AG04449 (cell line): ENCODE results near the gene ZBTB46.
"Not testable (repeated sequence)": the region's sequence is repeated elsewhere in the genome, so short reads cannot be mapped to it uniquely, and the experiment has no call there.

Source experiments
- CTCF ChIA-PET: fragments of 350-600 bp; formaldehyde crosslinking; extraction: SDS; loops from one replicate; lab custom pipeline; 2021; ENCODE audit warnings: antibody characterized with exemption; lab: Yijun Ruan, JAX
- POLR2A ChIA-PET: fragments of 400-600, 350-600 bp; formaldehyde crosslinking; extraction: SDS; loops from one replicate; lab custom pipeline; 2020; ENCODE audit warnings: antibody characterized with exemption, inconsistent platforms; lab: Yijun Ruan, JAX
- DNase-seq: peaks from one replicate; pipeline ENCODE4 v3.0.0-alpha.2; 2010; ENCODE audit warnings: low read depth, low spot score
- H3K4me3 ChIP-seq: 2 replicates; pipeline ENCODE4 v1.5.1; 2011; ENCODE audit warnings: low read depth, mild to moderate bottlenecking, control low read depth, low read length
- TF ChIP-seq, protein P1 (sequence below): IDR thresholded peaks from one replicate; pipeline ENCODE4 v1.5.1; 2011; ENCODE audit warnings: mild to moderate bottlenecking, moderate library complexity, low read length, control low read depth, inconsistent platforms; ENCODE audit not compliant: insufficient read depth; ENCODE audit errors: missing control alignments

ZBTB46 gene

DNA sequence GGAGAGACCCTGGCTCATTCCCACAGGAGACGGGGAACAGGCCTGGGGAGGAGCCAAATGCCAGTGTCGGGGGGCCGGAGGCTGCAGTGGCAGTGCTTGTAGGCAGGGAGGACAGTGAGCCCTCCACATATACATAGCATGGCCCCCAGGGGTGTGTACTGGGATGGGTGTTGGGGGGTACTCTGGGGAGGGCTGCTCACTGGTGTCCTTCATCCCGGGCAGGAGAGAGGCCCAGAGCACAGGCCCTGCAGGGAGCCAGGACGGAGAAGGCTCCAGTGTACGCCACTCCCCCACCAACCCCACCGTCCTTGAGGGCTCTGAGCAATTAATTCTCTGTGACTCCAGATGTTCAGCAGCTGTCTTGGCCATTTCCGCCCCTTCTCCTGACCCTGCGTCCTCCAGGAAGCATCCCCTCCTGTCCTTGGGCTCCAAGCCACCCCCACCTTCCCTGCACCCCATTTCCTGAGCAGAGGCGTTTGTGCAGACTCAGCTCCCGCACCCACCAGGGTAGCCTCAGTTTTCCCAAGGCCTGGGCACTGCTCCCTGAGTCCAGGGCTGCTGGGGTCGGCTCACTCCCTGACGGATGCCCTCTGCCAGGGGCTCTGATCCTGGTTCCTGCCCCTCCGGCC is 26.8 kb upstream of the ZBTB46 start:
- ChIA-PET CTCF (interaction anchor here (1.0 to 2.8 kb wide), 4 partner anchors 10 to 321 kb away, joined by 3 to 10 read pairs (median 5); partner anchors contain the start of gene PTK6), POLR2A (no interaction called here)
- DNase-seq = no peak
- H3K4me3 ChIP-seq = no peak overlapping the region
- TF ChIP-seq, protein P1, sequence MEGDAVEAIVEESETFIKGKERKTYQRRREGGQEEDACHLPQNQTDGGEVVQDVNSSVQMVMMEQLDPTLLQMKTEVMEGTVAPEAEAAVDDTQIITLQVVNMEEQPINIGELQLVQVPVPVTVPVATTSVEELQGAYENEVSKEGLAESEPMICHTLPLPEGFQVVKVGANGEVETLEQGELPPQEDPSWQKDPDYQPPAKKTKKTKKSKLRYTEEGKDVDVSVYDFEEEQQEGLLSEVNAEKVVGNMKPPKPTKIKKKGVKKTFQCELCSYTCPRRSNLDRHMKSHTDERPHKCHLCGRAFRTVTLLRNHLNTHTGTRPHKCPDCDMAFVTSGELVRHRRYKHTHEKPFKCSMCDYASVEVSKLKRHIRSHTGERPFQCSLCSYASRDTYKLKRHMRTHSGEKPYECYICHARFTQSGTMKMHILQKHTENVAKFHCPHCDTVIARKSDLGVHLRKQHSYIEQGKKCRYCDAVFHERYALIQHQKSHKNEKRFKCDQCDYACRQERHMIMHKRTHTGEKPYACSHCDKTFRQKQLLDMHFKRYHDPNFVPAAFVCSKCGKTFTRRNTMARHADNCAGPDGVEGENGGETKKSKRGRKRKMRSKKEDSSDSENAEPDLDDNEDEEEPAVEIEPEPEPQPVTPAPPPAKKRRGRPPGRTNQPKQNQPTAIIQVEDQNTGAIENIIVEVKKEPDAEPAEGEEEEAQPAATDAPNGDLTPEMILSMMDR = no peak

DNA sequence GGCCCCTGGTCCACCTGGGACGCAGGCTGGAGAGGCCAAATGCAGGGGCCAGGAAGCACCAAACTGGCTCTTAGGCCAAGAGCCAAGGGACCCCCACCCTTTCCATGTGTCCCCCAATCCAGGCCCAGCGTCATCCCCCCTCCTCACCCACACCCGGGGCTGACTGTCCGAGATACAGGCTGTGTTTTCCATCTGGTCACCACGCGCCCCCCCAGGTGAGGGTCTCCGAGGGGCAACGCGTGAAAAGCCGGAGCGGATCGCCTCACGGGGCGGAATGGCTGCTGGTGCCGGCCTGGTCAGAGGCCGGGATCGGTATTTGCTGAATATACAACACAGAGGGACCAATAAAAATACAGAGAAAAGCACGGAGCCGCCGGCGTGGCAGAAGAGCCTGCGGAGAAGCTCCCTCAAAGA is 25.0 kb upstream of the ZBTB46 start:
- ChIA-PET POLR2A (interaction anchor here (1.8 kb wide), 1 partner anchor 9 kb away, joined by 13 read pairs; the partner anchor contains the start of gene TPD52L2), CTCF (interaction anchor here (1.1 to 3.5 kb wide), 4 partner anchors 9 to 118 kb away, joined by 4 to 11 read pairs (median 6); partner anchors contain the start of gene TPD52L2)
- no peak for DNase-seq
- TF ChIP-seq, protein P1 = no peak
- no peak overlapping the region for H3K4me3 ChIP-seq

GRCh38 chr20:63855363-63856097 is 24.5 kb upstream of the ZBTB46 start:
- TF ChIP-seq, protein P1 = no peak
- H3K4me3 ChIP-seq = no peak overlapping the region
- ChIA-PET POLR2A (interaction anchor here (1.8 kb wide), 1 partner anchor 10 kb away, joined by 13 read pairs; the partner anchor contains the start of gene TPD52L2), CTCF (interaction anchor here (1.1 to 3.5 kb wide), 5 partner anchors 9 to 318 kb away, joined by 4 to 11 read pairs (median 8); partner anchors contain the start of genes PTK6 and TPD52L2)
- DNase-seq = no peak

DNA sequence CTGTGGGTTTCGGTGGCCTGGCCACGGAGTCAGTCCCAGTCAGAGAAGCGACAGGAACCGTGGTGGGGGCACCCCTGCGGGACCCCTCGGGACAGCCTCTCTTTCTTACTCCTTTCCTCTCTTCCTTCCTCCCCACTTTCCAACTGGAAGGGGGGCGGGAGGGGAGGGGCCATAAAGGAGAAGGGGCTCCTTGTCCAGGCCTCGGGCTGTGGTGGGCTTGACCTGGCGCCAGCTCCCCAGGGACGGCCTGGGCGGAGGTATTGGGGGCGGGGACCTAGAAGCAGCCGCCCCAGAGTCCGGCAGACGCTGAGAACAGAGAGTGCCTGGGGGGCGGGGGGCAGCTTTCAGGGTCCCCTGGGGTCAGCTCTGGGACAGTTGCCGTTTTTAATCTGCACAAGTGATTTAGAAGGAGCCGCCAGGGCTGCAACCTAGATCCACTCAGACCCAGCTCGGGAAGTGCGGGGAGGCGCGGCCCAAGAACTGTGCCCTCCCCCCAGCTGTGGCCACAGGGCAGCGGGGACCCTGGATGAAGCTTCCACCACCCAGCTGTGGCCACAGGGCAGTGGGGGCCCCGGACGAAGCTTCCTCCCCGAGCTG is 23.8 kb upstream of the ZBTB46 start:
- TF ChIP-seq, protein P1 = no peak
- CTCF ChIA-PET = interaction anchor here (1.4 to 3.5 kb wide), 4 partner anchors 10 to 317 kb away, joined by 4 to 11 read pairs (median 8); partner anchors contain the start of genes PTK6 and TPD52L2
- POLR2A ChIA-PET = interaction anchor here (1.8 kb wide), 1 partner anchor 11 kb away, joined by 13 read pairs; the partner anchor contains the start of gene TPD52L2
- no peak for DNase-seq
- no peak overlapping the region for H3K4me3 ChIP-seq

GRCh38 chr20:63854069-63854765 is 23.2 kb upstream of the ZBTB46 start:
- H3K4me3 ChIP-seq = no peak overlapping the region
- CTCF ChIA-PET = interaction anchor here (1.4 to 3.5 kb wide), 3 partner anchors 10 to 316 kb away, joined by 8 to 11 read pairs (median 8); partner anchors contain the start of genes PTK6 and TPD52L2
- TF ChIP-seq, protein P1 = no peak
- no peak for DNase-seq
- POLR2A ChIA-PET = interaction anchor here (1.8 kb wide), 1 partner anchor 11 kb away, joined by 13 read pairs; the partner anchor contains the start of gene TPD52L2

DNA sequence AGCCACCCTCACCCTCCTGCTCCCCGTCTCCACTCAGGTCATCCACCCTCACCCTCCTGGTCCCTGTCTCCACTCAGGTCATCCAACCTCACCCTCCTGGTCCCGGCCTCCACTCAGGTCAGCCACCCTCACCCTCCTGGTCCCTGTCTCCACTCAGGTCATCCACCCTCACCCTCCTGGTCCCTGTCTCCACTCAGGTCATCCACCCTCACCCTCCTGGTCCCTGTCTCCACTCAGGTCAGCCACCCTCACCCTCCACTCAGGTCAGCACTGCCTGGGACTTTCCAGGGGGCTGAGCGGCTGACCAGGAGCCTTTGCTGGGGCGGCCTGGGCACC is 22.6 kb upstream of the ZBTB46 start:
- CTCF ChIA-PET = interaction anchor here (2.2 to 3.5 kb wide), 2 partner anchors 78 to 316 kb away, joined by 8 to 11 read pairs; partner anchors contain the start of gene PTK6
- H3K4me3 ChIP-seq, DNase-seq, POLR2A ChIA-PET: not testable (repeated sequence)

GRCh38 chr20:63851548-63851943 is 20.5 kb upstream of the ZBTB46 start:
- not testable (repeated sequence) for DNase-seq, H3K4me3 ChIP-seq
- ChIA-PET POLR2A (interaction anchor here (0.7 kb wide), 1 partner anchor 15 kb away, joined by 3 read pairs; no protein-coding TSS in a partner anchor), CTCF (interaction anchor here (1.2 kb wide), 1 partner anchor 12 kb away, joined by 4 read pairs; no protein-coding TSS in a partner anchor)
